GM18873 (cell line): ENCODE results near the gene MYLIP.
A peak's percentile ranks its signal among the peaks of the same experiment; 100 is the strongest.

Experiments used
- ATAC-seq: cut with Tn5 transposase; IDR thresholded peaks from one replicate; pipeline ENCODE4 v1.9.1; 2021; ENCODE audit warnings: mild to moderate bottlenecking, moderate library complexity, moderate number of reproducible peaks; ENCODE audit not compliant: unreplicated experiment, low FRiP score

The MYLIP gene

GRCh38 chr6:16128759-16129622, at the start of gene MYLIP:
MYLIP (plus strand) TSS chr6:16129086; CDS start chr6:16129323, 237 bp downstream.
- ATAC-seq = peak; percentile 64

- no peak for ATAC-seq
These were observed 49.5 kb upstream of the MYLIP start for GRCh38 chr6:16079354-16079753.

GRCh38 chr6:16080204-16080603, 48.7 kb upstream of the MYLIP start:
- no peak for ATAC-seq

GRCh38 chr6:16081326-16081725, 47.6 kb upstream of the MYLIP start:
- ATAC-seq = no peak

GRCh38 chr6:16082361-16082760, 46.5 kb upstream of the MYLIP start:
- no peak for ATAC-seq

- no peak for ATAC-seq
These were observed 41.9 kb upstream of the MYLIP start for GRCh38 chr6:16086965-16087364.

GRCh38 chr6:16087386-16087785, 41.5 kb upstream of the MYLIP start:
- ATAC-seq = no peak

- no peak for ATAC-seq
These were observed 40.5 kb upstream of the MYLIP start for GRCh38 chr6:16088409-16088808.

GRCh38 chr6:16089232-16090062, 39.4 kb upstream of the MYLIP start:
- no peak for ATAC-seq

- ATAC-seq = no peak
These were observed 38.4 kb upstream of the MYLIP start for GRCh38 chr6:16090452-16090851.

GRCh38 chr6:16090920-16091319, 38.0 kb upstream of the MYLIP start:
- ATAC-seq = no peak

GRCh38 chr6:16092140-16092539, 36.7 kb upstream of the MYLIP start:
- no peak for ATAC-seq

GRCh38 chr6:16092990-16093389, 35.9 kb upstream of the MYLIP start:
- no peak for ATAC-seq

GRCh38 chr6:16095180-16095579, 33.7 kb upstream of the MYLIP start:
- ATAC-seq = no peak

- peak; percentile 78 for ATAC-seq
These were observed 31.3 kb upstream of the MYLIP start for GRCh38 chr6:16097382-16098171.

- ATAC-seq = no peak
These were observed 30.7 kb upstream of the MYLIP start for GRCh38 chr6:16098211-16098610.

- ATAC-seq = no peak
These were observed 26.7 kb upstream of the MYLIP start for GRCh38 chr6:16102208-16102607.

GRCh38 chr6:16103722-16104121, 25.2 kb upstream of the MYLIP start:
- ATAC-seq = no peak

GRCh38 chr6:16104624-16105433, 24.1 kb upstream of the MYLIP start:
- no peak for ATAC-seq

- no peak for ATAC-seq
These were observed 23.0 kb upstream of the MYLIP start for GRCh38 chr6:16105854-16106253.
